Stimulated activated CD4-positive, alpha-beta T cell treated with anti-CD3 and anti-CD28 coated beads, Interleukin-15, amount 100 ng/mL, for 24 hours (primary cell): Measurements from ENCODE around the gene CHRND.

Experiments
- DNase-seq: peaks from one replicate; pipeline ENCODE4 v3.0.0-alpha.2; 2020

The CHRND gene

DNA sequence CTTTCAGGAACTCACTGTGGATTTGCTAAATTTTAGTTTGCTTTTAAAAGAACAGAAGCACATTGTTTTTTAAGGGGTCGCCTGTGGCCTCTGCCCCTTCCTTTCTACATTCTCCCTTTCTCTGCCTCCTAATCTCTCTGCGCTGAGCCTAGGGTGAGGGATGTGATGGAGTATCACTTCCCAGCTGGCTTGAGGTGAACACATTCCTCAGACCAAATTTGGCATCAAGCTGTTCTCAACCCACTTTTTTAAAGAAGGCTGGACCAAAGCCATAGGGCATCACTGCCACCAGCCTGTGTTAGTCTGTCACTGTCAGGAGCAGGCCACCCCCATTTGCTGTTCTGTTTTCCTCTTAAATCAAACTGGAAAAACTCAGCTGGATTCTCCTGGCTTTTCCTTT is 51.9 kb downstream of the CHRND start:
- DNase-seq = no peak

DNA sequence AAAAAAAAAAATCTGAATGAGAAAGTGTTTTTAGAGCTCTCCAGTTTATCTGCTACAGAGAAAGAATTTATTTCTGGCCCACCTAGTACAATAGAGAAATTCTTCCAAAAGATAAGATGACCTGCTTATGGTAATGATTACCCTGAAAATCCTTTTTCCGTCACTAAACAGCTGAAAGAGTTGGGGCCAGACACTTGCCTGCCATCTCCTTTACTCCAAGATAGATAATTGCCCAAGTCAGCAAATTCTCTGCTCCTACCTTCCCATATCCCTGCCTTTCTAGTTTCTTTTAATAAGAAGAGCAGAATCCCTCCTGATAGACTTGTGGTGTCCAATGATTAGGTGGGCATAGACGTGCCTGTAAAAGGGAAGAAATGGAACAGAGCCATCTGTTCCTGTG is 52.7 kb downstream of the CHRND start:
- DNase-seq = no peak

DNA sequence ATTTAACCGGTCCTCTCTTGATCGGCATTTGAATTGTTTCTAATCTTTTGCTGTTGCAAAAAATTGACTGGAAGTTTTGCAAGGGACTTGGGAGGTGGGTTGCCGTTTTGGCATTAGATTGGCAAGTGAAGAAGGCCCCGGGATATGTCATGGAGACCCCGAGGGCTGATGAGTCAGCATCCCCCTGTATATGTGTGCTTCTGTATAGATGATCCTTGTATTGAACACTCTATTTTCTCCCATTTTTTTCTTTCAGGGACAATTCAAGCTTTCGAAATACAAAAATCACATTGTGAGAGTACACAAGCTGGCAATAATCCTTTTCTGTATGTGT is 54.7 kb downstream of the CHRND start:
- DNase-seq = no peak

DNA sequence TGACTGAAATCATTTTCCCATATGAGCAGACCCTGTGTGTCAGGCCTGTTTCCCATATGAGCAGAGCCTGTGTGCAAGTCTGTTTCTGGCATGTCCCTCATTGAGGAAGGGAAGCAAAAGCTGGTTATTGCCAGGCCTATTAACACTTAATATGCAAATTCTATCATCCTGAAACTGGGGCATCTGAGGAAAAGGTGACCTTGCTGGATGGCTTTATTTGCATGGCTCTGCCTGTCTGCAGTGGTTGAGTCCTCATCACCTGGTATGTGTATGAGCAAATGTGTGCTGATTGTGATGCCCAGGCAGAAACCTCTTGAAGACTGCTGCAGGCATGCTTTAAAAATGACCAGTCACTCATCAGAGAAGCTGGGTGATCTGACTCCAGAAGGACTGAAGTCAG is 55.8 kb downstream of the CHRND start:
- DNase-seq = no peak

DNA sequence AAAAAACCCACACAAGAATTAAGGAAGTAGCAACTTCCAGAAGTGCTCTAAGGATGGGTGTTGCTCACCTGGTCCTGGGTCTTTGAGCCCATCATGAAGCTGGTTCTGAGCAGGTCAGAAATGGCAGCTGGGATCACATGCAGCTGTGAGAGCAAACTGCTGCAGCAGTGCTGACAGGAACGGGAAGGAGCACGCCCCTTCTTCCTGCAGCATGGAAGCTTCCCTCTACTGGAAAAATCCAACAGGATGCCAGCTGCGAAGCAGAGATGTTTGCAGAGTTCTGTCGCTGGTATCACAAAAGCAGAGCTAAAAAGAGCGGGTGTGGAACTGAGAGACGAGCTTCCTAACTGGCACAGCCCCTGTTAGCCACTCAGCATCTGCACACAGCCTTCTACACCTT is 58.3 kb downstream of the CHRND start:
- DNase-seq = no peak
